Measurements from ENCODE around the gene CCNB1.

GRCh38 chr5:69224520-69224919 is 57.6 kb downstream of the CCNB1 start:
- TF ChIP-seq CTCF (optimal IDR thresholded peaks at IDR 0.05 in 1 of 3, IDR thresholded peaks at IDR 0.05 in 1 of 3, conservative IDR thresholded peaks at IDR 0.05 in 1 of 3; ENCODE audit: extremely low read depth in 1 of 3, insufficient read depth in 2 of 3, low read length in 3 of 3) (no peak), EZH2 (IDR thresholded peaks at IDR 0.05; ENCODE audit: low read length) (no peak)

All from keratinocyte (primary cell).